DMS153 treated with DMSO at 0.1 percent for 48 hours (cell line): ENCODE data around the gene EGFL8.
"Not testable (repeated sequence)": the region's sequence is repeated elsewhere in the genome, so short reads cannot be mapped to it uniquely, and the experiment has no call there.

Source experiments
- DNase-seq: peaks from one replicate; lab custom pipeline; 2025; ENCODE audit not compliant: unreplicated experiment; lab: John Stamatoyannopoulos, UW

EGFL8 gene

GRCh38 chr6:32164295-32164694 lies at the start of gene EGFL8:
Gene EGFL8 (plus strand): TSS chr6:32164595. CDS start chr6:32166166, 1,571 bp downstream.
- no peak for DNase-seq

- no peak for DNase-seq
Observed at GRCh38 chr6:32114796-32115195, 49.6 kb upstream of the EGFL8 start.

GRCh38 chr6:32115623-32116022 lies 48.8 kb upstream of the EGFL8 start:
- DNase-seq = no peak

GRCh38 chr6:32116674-32117073 lies 47.7 kb upstream of the EGFL8 start:
- DNase-seq = no peak

GRCh38 chr6:32117461-32117860 lies 46.9 kb upstream of the EGFL8 start:
- no peak for DNase-seq

- DNase-seq = peak; percentile 68
Observed at GRCh38 chr6:32118782-32119628, 45.4 kb upstream of the EGFL8 start.

- DNase-seq = no peak
Observed at GRCh38 chr6:32120573-32121059, 43.8 kb upstream of the EGFL8 start.

- no peak for DNase-seq
Observed at GRCh38 chr6:32123681-32124080, 40.7 kb upstream of the EGFL8 start.

GRCh38 chr6:32126880-32127279 lies 37.5 kb upstream of the EGFL8 start:
- DNase-seq = no peak

- DNase-seq = no peak
Observed at GRCh38 chr6:32127409-32127716, 37.0 kb upstream of the EGFL8 start.

- DNase-seq = peak; percentile 98
Observed at GRCh38 chr6:32127717-32128592, 36.4 kb upstream of the EGFL8 start, which contains the start of gene ATF6B. Gene ATF6B (minus strand): TSS chr6:32128246. CDS start chr6:32128207, 39 bp downstream.

- DNase-seq = no peak
Observed at GRCh38 chr6:32128751-32129296, 35.6 kb upstream of the EGFL8 start.

- peak; percentile 62 for DNase-seq
Observed at GRCh38 chr6:32129297-32130088, 34.9 kb upstream of the EGFL8 start.

GRCh38 chr6:32131439-32131948 lies 32.9 kb upstream of the EGFL8 start:
- no peak for DNase-seq

GRCh38 chr6:32132110-32132509 lies 32.3 kb upstream of the EGFL8 start:
- no peak for DNase-seq

GRCh38 chr6:32133786-32134185 lies 30.6 kb upstream of the EGFL8 start:
- no peak for DNase-seq

GRCh38 chr6:32137454-32137853 lies 26.9 kb upstream of the EGFL8 start:
- DNase-seq = no peak

- no peak for DNase-seq
Observed at GRCh38 chr6:32139590-32139989, 24.8 kb upstream of the EGFL8 start.

- DNase-seq = no peak
Observed at GRCh38 chr6:32140420-32141046, 23.9 kb upstream of the EGFL8 start.

- not testable (repeated sequence) for DNase-seq
Observed at GRCh38 chr6:32144238-32144637, 20.2 kb upstream of the EGFL8 start.
